ENCODE results near the gene FNDC3A.
"Not testable (repeated sequence)": the region's sequence is repeated elsewhere in the genome, so short reads cannot be mapped to it uniquely, and the experiment has no call there.

The FNDC3A gene

GRCh38 chr13:49097374-49097773 lies 121.7 kb downstream of the FNDC3A start:
- no peak for DNase-seq

GRCh38 chr13:49098198-49098597 lies 122.5 kb downstream of the FNDC3A start:
- DNase-seq = no peak

- DNase-seq = no peak
Measured at GRCh38 chr13:49098771-49099512, 123.2 kb downstream of the FNDC3A start.

GRCh38 chr13:49099513-49099877 lies 123.8 kb downstream of the FNDC3A start:
- DNase-seq = no peak

- no peak for DNase-seq
Measured at GRCh38 chr13:49100637-49101570, 125.2 kb downstream of the FNDC3A start.

GRCh38 chr13:49108196-49108595 lies 132.5 kb downstream of the FNDC3A start:
- no peak for DNase-seq

GRCh38 chr13:49110122-49110912 lies 134.6 kb downstream of the FNDC3A start:
- peak; percentile 81 for DNase-seq

- DNase-seq = no peak
Measured at GRCh38 chr13:49110913-49111170, 135.1 kb downstream of the FNDC3A start.

- DNase-seq = no peak
Measured at GRCh38 chr13:49112782-49113525, 137.2 kb downstream of the FNDC3A start.

- DNase-seq = no peak
Measured at GRCh38 chr13:49113526-49114286, 138.0 kb downstream of the FNDC3A start.

- no peak for DNase-seq
Measured at GRCh38 chr13:49116873-49117272, 141.2 kb downstream of the FNDC3A start.

- not testable (repeated sequence) for DNase-seq
Measured at GRCh38 chr13:49118455-49118854, 142.7 kb downstream of the FNDC3A start.

GRCh38 chr13:49124693-49125304 lies 149.1 kb downstream of the FNDC3A start:
- no peak for DNase-seq

GRCh38 chr13:49125964-49126524 lies 150.3 kb downstream of the FNDC3A start:
- DNase-seq = no peak

- no peak for DNase-seq
Measured at GRCh38 chr13:49132479-49133002, 156.8 kb downstream of the FNDC3A start.

- DNase-seq = no peak
Measured at GRCh38 chr13:49134305-49134704, 158.6 kb downstream of the FNDC3A start.

- not testable (repeated sequence) for DNase-seq
Measured at GRCh38 chr13:49137138-49137643, 161.5 kb downstream of the FNDC3A start.

- DNase-seq = no peak
Measured at GRCh38 chr13:49140910-49141611, 165.3 kb downstream of the FNDC3A start.

GRCh38 chr13:49146950-49147355 lies 171.2 kb downstream of the FNDC3A start:
- peak; percentile 17 for DNase-seq

GRCh38 chr13:49148405-49148804 lies 172.7 kb downstream of the FNDC3A start:
- no peak for DNase-seq

Measured in activated CD4-positive, alpha-beta T cell treated with anti-CD3 and anti-CD28 coated beads, Interleukin-2, Interleukin-6, amounts not matched to agents 100 ng/mL and 50 ng/mL, durations not matched to agents 16 hours and 8 hours (primary cell).